Body of pancreas (tissue), 4 donors: Measurements from ENCODE around the gene CYB561D2.

Source experiments
- CTCF ChIP-seq, 7 experiments: fragments of 450-650 bp in 4 of 7; fragments of 200-600 bp in 3 of 7; sonication (generic) in 3 of 7; IDR thresholded peaks; one replicate each; pipeline ENCODE4 v1.5.1; 2016 to 2019; ENCODE audit warnings: antibody characterized with exemption in 7 of 7
- POLR2A ChIP-seq, 3 donors: fragments of 450-650 bp; IDR thresholded peaks; one replicate each; pipeline ENCODE4 v1.6.1; 2016; ENCODE audit warnings: antibody characterized with exemption in 3 of 3, mild to moderate bottlenecking in 2 of 3

DNA sequence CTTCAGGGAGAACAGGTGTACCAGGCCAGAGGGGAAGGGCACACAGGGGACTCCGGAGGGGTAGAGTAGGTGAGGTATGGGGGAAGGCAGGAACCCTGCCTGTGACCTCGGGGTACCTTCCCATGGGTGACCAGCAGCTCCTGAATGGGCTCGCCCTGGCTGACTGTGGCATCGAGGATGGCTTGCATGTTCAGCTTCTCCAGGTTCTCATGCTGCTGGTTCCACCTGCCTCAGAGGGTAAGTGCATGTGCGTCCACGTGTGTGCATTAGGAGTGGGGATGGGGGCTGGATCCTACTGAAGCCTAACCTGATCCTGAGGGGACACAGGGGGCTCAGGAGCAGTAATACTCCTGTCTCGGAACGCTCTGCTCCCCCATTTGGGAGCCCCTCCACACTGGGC lies 5.7 kb upstream of the CYB561D2 start:
- TF ChIP-seq CTCF (IDR thresholded peaks at IDR 0.05) (no peak), POLR2A (IDR thresholded peaks at IDR 0.05) (no peak)
